OCI-LY7 (cell line): ENCODE data around the gene NFAM1.

Experiments used
- EZH2phosphoT487 ChIP-seq: fragments of 200-600 bp; sonication (generic); IDR thresholded peaks from 2 replicates; pipeline ENCODE4 v1.6.1; 2018; ENCODE audit warnings: low read depth, borderline replicate concordance, mild to moderate bottlenecking, mixed run types, antibody characterized with exemption, low read length, moderate library complexity, mixed read lengths
- TF ChIP-seq, protein P1 (sequence below): fragments of 200-600 bp; sonication (generic); conservative IDR thresholded peaks from 2 replicates; pipeline ENCODE4 v1.5.1; 2014; ENCODE audit warnings: mild to moderate bottlenecking, antibody characterized with exemption, low read length, moderate library complexity, mixed read lengths

DNA sequence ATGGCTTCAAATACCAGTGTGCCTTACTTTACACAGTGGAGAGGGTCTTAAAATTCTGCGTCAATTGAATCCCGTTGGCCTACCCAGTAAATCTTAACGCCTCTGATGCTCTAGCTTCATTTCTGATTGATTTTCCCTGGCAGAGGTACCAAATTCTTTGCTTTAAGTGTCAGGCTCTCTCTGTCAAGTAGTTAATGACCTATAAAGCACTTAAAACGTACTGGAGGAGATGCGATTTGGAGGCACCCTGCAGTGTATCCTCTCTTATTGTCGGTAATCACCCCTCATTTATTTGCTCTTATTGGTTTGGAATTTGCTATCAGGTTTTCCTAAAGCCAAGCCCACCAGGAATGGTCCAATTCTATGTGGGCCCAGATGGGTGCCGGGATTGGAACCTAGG lies 59.2 kb downstream of the NFAM1 start:
- TF ChIP-seq, protein P1, sequence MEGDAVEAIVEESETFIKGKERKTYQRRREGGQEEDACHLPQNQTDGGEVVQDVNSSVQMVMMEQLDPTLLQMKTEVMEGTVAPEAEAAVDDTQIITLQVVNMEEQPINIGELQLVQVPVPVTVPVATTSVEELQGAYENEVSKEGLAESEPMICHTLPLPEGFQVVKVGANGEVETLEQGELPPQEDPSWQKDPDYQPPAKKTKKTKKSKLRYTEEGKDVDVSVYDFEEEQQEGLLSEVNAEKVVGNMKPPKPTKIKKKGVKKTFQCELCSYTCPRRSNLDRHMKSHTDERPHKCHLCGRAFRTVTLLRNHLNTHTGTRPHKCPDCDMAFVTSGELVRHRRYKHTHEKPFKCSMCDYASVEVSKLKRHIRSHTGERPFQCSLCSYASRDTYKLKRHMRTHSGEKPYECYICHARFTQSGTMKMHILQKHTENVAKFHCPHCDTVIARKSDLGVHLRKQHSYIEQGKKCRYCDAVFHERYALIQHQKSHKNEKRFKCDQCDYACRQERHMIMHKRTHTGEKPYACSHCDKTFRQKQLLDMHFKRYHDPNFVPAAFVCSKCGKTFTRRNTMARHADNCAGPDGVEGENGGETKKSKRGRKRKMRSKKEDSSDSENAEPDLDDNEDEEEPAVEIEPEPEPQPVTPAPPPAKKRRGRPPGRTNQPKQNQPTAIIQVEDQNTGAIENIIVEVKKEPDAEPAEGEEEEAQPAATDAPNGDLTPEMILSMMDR: no peak
- TF ChIP-seq EZH2phosphoT487: no peak
